ENCODE data around the gene HAUS1. TPM values are rescaled to one million over a fixed set of nuclear protein-coding genes. Genes with fewer than 3 reads are reported as not detected.
A peak's percentile ranks its signal among the peaks of the same experiment; 100 is the strongest.

Gene HAUS1
- polyA plus RNA-seq, 3 donors: 12.1 to 50.4 (median 34.6) TPM

- no peak overlapping the region for H3K27ac ChIP-seq (ENCODE audit: low read depth in 1 of 2, low read length in 2 of 2)
- no peak overlapping the region for H2AFZ ChIP-seq (ENCODE audit: insufficient read depth, low read depth, low read length, poor library complexity, severe bottlenecking)
- no peaks in the 10 kb centered on the region for H3K9me3 ChIP-seq (replicated peaks in 1 of 2; ENCODE audit: control insufficient read depth in 1 of 2, insufficient read depth in 1 of 2, low read length in 2 of 2)
- peaks cover 3% of the 10 kb centered on the region for H3K4me1 Mint-ChIP-seq
- H3K4me1 ChIP-seq (ENCODE audit: control insufficient read depth in 1 of 2, insufficient read depth in 2 of 2, low read length in 2 of 2): no peaks in the 10 kb centered on the region
- H3K4me3 ChIP-seq (replicated peaks in 1 of 3; ENCODE audit: low read depth in 2 of 3, low read length in 3 of 3): no peak overlapping the region
- H4K20me1 ChIP-seq (ENCODE audit: insufficient read depth, low read length): no peaks in the 10 kb centered on the region
- H3K27me3 ChIP-seq (ENCODE audit: control insufficient read depth in 2 of 2, insufficient read depth in 2 of 2, low read length in 2 of 2): no peaks in the 10 kb centered on the region
- H3K4me3 Mint-ChIP-seq: no peak overlapping the region
- no peaks in the 10 kb centered on the region for H3K36me3 ChIP-seq (replicated peaks in 1 of 2; ENCODE audit: control insufficient read depth in 1 of 2, insufficient read depth in 2 of 2, low read length in 2 of 2)
- H3K79me2 ChIP-seq (ENCODE audit: insufficient read depth, low read length): no peaks in the 10 kb centered on the region
- H3K9ac ChIP-seq (ENCODE audit: insufficient read depth, low read length, poor library complexity, severe bottlenecking): no peak overlapping the region
- intact Hi-C loops (cut with micrococcal nuclease): no loop called here
- peaks cover 0 to 6% of the 10 kb centered on the region in 2 donors for H3K36me3 Mint-ChIP-seq
- no peak for DNase-seq
- WGBS (ENCODE audit: insufficient coverage): 100% methylated on average over 3 of the region's 4 CpGs
- H3K4me2 ChIP-seq (replicated peaks; ENCODE audit: extremely low read depth, low read length, poor library complexity, severe bottlenecking): no peak overlapping the region
- no peak for TF ChIP-seq CTCF (IDR thresholded peaks at IDR 0.05)
- H3K27me3 Mint-ChIP-seq (ENCODE audit: low read depth in 3 of 3): peaks cover 0 to 1% (median 0%) of the 10 kb centered on the region in 3 donors
- peaks cover 0 to 1% (median 0%) of the 10 kb centered on the region in 7 donors for H3K9me3 Mint-ChIP-seq
- peak overlapping the region in 1 of 7 donors; percentile 37 for H3K27ac Mint-ChIP-seq
These were observed 36.0 kb downstream of the HAUS1 start for GRCh38 chr18:46140173-46140572.

- Histone ChIP-seq H3K27ac (ENCODE audit: low read depth in 1 of 2, low read length in 2 of 2) (no peak overlapping the region), H3K36me3 (replicated peaks in 1 of 2; ENCODE audit: control insufficient read depth in 1 of 2, insufficient read depth in 2 of 2, low read length in 2 of 2) (no peaks in the 10 kb centered on the region), H4K20me1 (ENCODE audit: insufficient read depth, low read length) (no peaks in the 10 kb centered on the region), H3K9me3 (replicated peaks in 1 of 2; ENCODE audit: control insufficient read depth in 1 of 2, insufficient read depth in 1 of 2, low read length in 2 of 2) (no peaks in the 10 kb centered on the region), H3K9ac (ENCODE audit: insufficient read depth, low read length, poor library complexity, severe bottlenecking) (no peak overlapping the region), H2AFZ (ENCODE audit: insufficient read depth, low read depth, low read length, poor library complexity, severe bottlenecking) (no peak overlapping the region), H3K27me3 (ENCODE audit: control insufficient read depth in 2 of 2, insufficient read depth in 2 of 2, low read length in 2 of 2) (no peaks in the 10 kb centered on the region), H3K4me2 (replicated peaks; ENCODE audit: extremely low read depth, low read length, poor library complexity, severe bottlenecking) (no peak overlapping the region), H3K4me3 (replicated peaks in 1 of 3; ENCODE audit: low read depth in 2 of 3, low read length in 3 of 3) (no peak overlapping the region), H3K79me2 (ENCODE audit: insufficient read depth, low read length) (no peaks in the 10 kb centered on the region), H3K4me1 (ENCODE audit: control insufficient read depth in 1 of 2, insufficient read depth in 2 of 2, low read length in 2 of 2) (no peaks in the 10 kb centered on the region)
- H3K27ac Mint-ChIP-seq: peak overlapping the region in 1 of 7 donors; percentile 4
- no peak for TF ChIP-seq CTCF (IDR thresholded peaks at IDR 0.05)
- H3K4me1 Mint-ChIP-seq: peaks cover 3% of the 10 kb centered on the region
- H3K36me3 Mint-ChIP-seq: peaks cover 0 to 2% of the 10 kb centered on the region in 2 donors
- peak; percentile 5 to 10 (median 8) for DNase-seq
- H3K27me3 Mint-ChIP-seq (ENCODE audit: low read depth in 3 of 3): peaks cover 0 to 1% (median 0%) of the 10 kb centered on the region in 3 donors
- intact Hi-C loops (cut with micrococcal nuclease): no loop called here
- no peak overlapping the region for H3K4me3 Mint-ChIP-seq
- WGBS (ENCODE audit: insufficient coverage): 56% methylated on average over 2 of the region's 4 CpGs
- peaks cover 0 to 1% (median 0%) of the 10 kb centered on the region in 7 donors for H3K9me3 Mint-ChIP-seq
These were observed 37.0 kb downstream of the HAUS1 start for GRCh38 chr18:46141199-46141598.

All from CD14-positive monocyte (primary cell).